ENCODE measurements around the gene RGS7BP.

DNA sequence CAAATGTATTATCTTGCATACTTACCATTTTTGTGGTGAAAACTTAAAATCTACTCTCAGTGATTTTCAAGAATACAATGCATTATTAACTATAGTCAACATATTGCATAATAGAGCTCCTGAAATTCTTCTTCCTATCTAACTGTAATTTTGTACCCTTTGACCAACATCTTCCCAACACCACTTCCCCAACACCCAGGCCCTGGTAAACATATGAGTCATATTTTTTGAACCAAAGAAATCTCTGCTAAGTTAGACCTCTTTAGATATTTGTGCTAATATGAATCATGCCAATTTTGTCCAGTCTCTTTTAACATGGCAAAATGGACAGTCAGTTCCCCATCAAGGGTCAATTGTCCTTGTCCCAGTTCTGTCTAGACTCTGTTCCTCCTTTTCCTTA lies 18.5 kb upstream of the RGS7BP start:
- no peak for TF ChIP-seq CTCF (IDR thresholded peaks at IDR 0.05)
- TF ChIP-seq POLR2A (IDR thresholded peaks at IDR 0.05) = no peak
- no peak for TF ChIP-seq POLR2AphosphoS5 (IDR thresholded peaks at IDR 0.05)
